Stimulated activated CD8-positive, alpha-beta memory T cell treated with anti-CD3 and anti-CD28 coated beads, Interleukin-4, amount 100 ng/mL, for 24 hours (primary cell): ENCODE results near the gene TMEM108.

Experiments used
- DNase-seq: peaks from one replicate; pipeline ENCODE4 v3.0.0-alpha.2; 2020; ENCODE audit warnings: low read depth

TMEM108 gene

GRCh38 chr3:133055339-133055738 lies 17.1 kb downstream of the TMEM108 start:
- DNase-seq = no peak

- DNase-seq = no peak
Measured at GRCh38 chr3:133058243-133058642, 20.1 kb downstream of the TMEM108 start.

- DNase-seq = no peak
Measured at GRCh38 chr3:133058831-133059230, 20.6 kb downstream of the TMEM108 start.

DNA sequence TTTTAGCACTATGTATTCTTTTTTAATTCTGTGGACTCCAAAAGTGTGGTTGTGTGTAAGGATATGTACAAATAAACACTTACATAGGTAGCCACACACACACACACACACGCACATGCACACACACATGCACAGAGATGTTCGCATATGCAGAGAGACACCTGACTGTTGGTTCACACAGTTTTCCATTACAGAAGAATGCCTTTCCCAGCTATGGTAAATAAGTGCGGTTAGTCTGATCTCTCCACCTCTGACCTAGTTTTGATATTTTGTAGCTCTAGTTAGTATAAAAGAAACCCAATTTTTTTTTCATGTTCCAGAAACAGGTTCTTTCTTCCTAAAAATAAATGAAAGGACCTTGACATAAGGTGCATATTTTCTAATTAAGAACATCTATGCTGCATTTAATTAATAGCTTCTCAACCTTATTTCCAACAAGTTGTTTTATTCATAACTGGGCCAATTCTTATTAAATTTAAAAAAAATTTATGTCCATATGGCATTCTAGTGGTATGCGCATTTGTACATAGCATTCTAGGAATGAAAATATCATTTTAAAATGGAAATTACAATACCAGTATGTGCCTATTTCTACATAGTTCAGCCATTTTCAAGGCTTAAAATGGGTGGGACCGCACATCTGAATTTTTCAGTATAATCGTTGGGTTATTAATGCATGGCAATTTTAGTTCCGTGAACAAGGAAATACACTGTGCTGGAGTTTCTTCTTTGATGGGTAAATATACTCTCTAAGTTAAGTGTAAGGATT lies 27.2 kb downstream of the TMEM108 start:
- no peak for DNase-seq

- no peak for DNase-seq
Measured at GRCh38 chr3:133066026-133066425, 27.8 kb downstream of the TMEM108 start.

- no peak for DNase-seq
Measured at GRCh38 chr3:133069556-133070286, 31.5 kb downstream of the TMEM108 start.

DNA sequence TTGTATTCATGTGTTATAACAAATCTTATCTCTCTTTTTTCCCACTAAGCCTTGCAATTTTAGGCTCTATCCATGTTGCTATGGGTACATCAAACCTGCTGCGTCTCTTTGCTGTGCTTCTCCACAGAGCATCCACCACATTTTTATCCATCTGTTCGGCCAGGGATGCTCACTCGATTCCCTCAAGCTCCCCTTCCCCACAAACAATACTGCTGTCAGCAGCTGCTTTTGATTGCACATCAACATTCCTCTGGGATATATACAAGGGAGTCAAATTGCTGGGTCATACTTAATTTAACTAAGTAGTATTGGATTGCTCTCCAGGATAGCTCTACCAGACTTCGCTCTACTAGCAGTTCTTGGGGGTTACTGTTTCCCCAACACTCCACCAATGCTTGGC lies 36.8 kb downstream of the TMEM108 start:
- no peak for DNase-seq

- DNase-seq = no peak
Measured at GRCh38 chr3:133077688-133078087, 39.5 kb downstream of the TMEM108 start.

GRCh38 chr3:133079621-133080020 lies 41.4 kb downstream of the TMEM108 start:
- no peak for DNase-seq

DNA sequence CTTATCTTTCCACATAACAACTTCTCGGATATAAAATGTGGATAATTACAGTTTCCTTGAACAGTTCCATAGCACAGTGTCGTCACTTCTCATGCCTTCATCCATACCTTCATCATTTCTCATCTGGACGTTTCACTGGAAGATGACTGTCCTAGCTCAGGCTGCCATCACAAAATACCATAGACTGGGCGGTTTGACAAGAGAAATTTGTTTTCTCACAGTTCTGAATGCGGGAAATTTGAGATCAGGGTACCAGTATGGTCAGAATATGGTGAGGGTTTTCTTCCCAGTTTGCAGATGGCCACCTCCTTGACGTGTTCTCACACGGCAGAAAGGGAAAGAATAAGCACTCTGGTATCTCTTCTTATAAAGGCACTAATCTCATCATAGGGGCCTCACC lies 42.8 kb downstream of the TMEM108 start:
- DNase-seq = no peak

DNA sequence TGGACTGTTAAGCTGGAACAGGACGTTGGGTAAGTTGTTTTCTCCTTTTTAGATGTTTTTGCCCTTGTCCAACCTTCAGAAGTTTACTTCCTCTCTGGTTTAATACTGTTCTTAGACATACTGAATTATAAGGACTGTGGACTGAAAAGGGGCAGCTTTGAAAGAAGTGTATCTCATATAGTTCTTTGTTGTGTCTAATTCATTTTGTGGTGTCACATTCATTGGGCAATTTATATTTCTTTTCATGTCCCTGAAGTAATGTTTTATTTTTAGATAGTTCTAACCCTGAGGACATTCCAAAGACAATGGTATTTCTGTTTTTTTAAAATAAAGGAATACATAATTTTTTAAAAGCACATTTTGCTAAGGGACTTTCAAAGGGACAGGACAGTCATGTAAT lies 45.2 kb downstream of the TMEM108 start:
- no peak for DNase-seq

DNA sequence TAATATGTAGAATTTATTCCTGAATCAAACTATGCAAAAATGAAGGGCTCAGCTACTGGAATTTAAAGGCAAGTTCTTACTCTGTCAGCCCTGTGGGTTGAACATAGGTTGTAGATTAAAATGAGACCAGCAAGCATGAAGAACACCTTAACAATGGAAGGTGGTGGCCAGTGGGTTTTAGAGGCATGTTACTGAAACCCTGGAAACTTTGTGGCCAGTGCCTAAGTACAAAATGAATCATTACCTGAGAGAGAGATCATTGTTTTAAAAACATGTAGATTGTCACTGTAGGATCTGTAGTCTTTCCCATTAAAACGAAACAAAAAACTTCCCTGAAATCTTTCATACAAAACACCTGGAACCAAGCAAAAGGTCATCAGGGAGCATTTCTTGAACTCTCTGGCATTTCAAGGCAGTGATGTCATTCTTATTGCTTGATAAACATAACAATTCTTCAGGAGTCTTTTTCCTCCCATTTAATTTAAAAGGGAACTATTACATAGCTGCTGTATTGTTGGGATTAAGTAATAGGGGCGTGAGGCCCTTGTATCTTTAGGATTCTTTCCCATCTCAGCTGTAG lies 51.8 kb downstream of the TMEM108 start:
- DNase-seq = no peak

DNA sequence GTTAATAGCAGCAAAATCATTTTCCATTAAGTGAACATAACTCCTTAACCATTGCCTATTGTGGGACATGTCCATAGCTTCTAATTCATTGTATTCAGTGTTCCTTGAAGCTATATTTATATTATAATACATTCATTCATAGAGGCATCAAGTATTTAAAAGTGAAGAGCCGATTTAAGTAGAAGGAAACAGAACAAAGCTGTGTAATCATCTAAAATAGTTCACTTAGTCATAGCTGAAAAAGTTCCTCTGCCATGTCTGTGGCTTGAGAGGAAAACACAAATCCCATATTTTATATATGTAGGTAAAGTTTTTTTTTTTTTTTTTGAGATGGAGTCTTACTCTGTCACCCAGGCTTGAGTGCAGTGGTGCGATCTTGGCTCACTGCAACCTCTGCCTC lies 54.5 kb downstream of the TMEM108 start:
- DNase-seq = no peak

GRCh38 chr3:133093366-133093765 lies 55.2 kb downstream of the TMEM108 start:
- no peak for DNase-seq

GRCh38 chr3:133096900-133097613 lies 58.9 kb downstream of the TMEM108 start:
- DNase-seq = no peak

GRCh38 chr3:133103706-133104105 lies 65.5 kb downstream of the TMEM108 start:
- DNase-seq = no peak

GRCh38 chr3:133106169-133106568 lies 68.0 kb downstream of the TMEM108 start:
- no peak for DNase-seq

- no peak for DNase-seq
Measured at GRCh38 chr3:133112666-133113065, 74.5 kb downstream of the TMEM108 start.

- DNase-seq = no peak
Measured at GRCh38 chr3:133113526-133113925, 75.3 kb downstream of the TMEM108 start.

DNA sequence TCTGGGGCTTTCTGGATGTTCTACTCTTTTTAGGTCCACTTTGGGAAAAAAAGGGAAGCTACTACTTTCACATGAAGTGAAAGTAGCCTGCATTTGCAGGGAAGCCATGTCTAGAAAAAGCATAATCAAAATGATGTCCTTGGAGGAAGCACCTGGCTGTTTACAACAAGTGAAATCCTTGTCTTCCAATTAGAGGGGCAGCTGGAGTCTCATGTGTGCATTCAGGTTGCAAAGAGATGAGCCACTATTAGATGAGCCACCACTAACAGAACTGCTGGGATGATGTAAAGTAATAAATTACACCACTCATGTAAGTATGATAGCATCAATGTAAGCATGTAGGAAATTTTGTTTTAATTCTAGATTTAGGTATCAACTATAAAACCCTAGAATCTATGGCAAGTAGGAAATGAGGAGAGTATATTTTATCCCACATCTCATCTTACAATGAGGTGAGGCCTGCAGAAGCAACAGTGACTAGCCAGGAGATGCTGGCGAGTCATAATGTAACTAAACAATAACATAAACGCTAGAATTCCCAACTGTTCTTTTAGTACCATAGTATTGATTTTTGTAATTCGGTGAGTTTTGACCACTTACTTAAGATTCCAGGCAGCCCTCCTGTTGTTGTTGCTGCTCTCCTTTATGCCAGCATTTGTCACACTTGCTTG lies 75.9 kb downstream of the TMEM108 start:
- no peak for DNase-seq

GRCh38 chr3:133115176-133115575 lies 77.0 kb downstream of the TMEM108 start:
- no peak for DNase-seq

GRCh38 chr3:133117342-133117741 lies 79.2 kb downstream of the TMEM108 start:
- DNase-seq = no peak
